B cell (primary cell): ENCODE measurements around the gene EIF1B.

Source experiments
- CTCF ChIP-seq: fragments of 200-600 bp; IDR thresholded peaks from one replicate; pipeline ENCODE4 v1.8.0; 2022; ENCODE audit warnings: antibody characterized with exemption, mild to moderate bottlenecking
- EZH2 ChIP-seq: IDR thresholded peaks from 2 replicates; pipeline ENCODE4 v1.6.1; 2012; ENCODE audit warnings: borderline replicate concordance, low read depth, mild to moderate bottlenecking, moderate library complexity, low read length; ENCODE audit not compliant: insufficient read depth, poor library complexity, severe bottlenecking

- TF ChIP-seq EZH2 (no peak), CTCF (no peak)
Measured at GRCh38 chr3:40302784-40303183, 6.7 kb upstream of the EIF1B start.
